HG03457 (cell line): Measurements from ENCODE around the gene METTL26.

Experiments used
- ATAC-seq: cut with Tn5 transposase; IDR thresholded peaks from one replicate; pipeline ENCODE4 v1.9.1; 2021; ENCODE audit warnings: moderate number of reproducible peaks; ENCODE audit not compliant: unreplicated experiment

The METTL26 gene

GRCh38 chr16:627454-628239 lies 8.5 kb downstream of the METTL26 start:
- no peak for ATAC-seq

GRCh38 chr16:626787-627453 lies 9.2 kb downstream of the METTL26 start:
- ATAC-seq, result no peak

GRCh38 chr16:625977-626765 lies 9.9 kb downstream of the METTL26 start:
- no peak for ATAC-seq

GRCh38 chr16:625117-625976 lies 10.8 kb downstream of the METTL26 start:
- ATAC-seq, result no peak

GRCh38 chr16:624526-625070 lies 11.5 kb downstream of the METTL26 start:
- no peak for ATAC-seq

- no peak for ATAC-seq
Observed at GRCh38 chr16:622920-623280, 13.2 kb downstream of the METTL26 start.

- ATAC-seq, result no peak
Observed at GRCh38 chr16:621526-622105, 14.5 kb downstream of the METTL26 start.

- no peak for ATAC-seq
Observed at GRCh38 chr16:620700-621525, 15.2 kb downstream of the METTL26 start.

- no peak for ATAC-seq
Observed at GRCh38 chr16:619476-620100, 16.5 kb downstream of the METTL26 start.

- ATAC-seq, result no peak
Observed at GRCh38 chr16:617855-618254, 18.2 kb downstream of the METTL26 start.

- ATAC-seq, result no peak
Observed at GRCh38 chr16:616733-617586, 19.1 kb downstream of the METTL26 start.

GRCh38 chr16:615122-615521 lies 21.0 kb downstream of the METTL26 start:
- ATAC-seq, result no peak

- ATAC-seq, result no peak
Observed at GRCh38 chr16:610513-611381, 25.4 kb downstream of the METTL26 start.

- ATAC-seq, result no peak
Observed at GRCh38 chr16:609984-610383, 26.1 kb downstream of the METTL26 start.

- ATAC-seq, result no peak
Observed at GRCh38 chr16:609316-609715, 26.8 kb downstream of the METTL26 start.

- ATAC-seq, result no peak
Observed at GRCh38 chr16:608019-608418, 28.1 kb downstream of the METTL26 start.
